Measurements from ENCODE around the gene WWP2.

WWP2 gene

DNA sequence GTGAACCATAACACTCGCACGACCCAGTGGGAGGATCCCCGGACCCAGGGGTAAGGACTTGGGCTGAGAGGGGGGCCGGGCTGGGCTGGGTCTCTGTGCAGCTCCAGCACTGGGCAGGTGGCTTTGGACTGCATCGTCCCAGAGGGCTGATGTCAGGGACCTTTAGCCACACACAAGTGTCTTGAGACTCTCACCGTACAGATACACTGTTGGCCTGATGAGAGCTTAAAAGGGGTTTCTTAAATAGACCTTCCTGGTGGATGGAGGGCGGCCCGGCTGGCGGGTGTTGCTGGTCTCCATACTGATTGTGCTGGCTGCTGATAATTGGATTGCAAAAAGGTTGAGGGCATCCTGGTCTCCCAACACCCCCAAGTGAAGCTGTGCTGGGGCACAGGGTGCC lies 167.3 kb downstream of the WWP2 start:
- no peak overlapping the region for H3K4me3 ChIP-seq (ENCODE audit: low read depth, low read length)
- no peak for TF ChIP-seq CTCF (IDR thresholded peaks at IDR 0.05; ENCODE audit: low read depth, low read length, missing control alignments)
- H3K27me3 ChIP-seq (replicated peaks), result no peaks in the 10 kb centered on the region
- no peak overlapping the region for H3K27ac ChIP-seq
- H3K36me3 ChIP-seq (replicated peaks), result peaks cover 27% of the 10 kb centered on the region
- in situ Hi-C loops (cut with HindIII; ENCODE audit: low pct_ligation_motif_present, low sequenced_read_pairs), result no loop called here
- no peak for DNase-seq

- in situ Hi-C loops (cut with HindIII; ENCODE audit: low pct_ligation_motif_present, low sequenced_read_pairs), result no loop called here
- Histone ChIP-seq H3K4me3 (ENCODE audit: low read depth, low read length) (no peak overlapping the region), H3K27ac (no peak overlapping the region), H3K27me3 (replicated peaks) (no peaks in the 10 kb centered on the region), H3K36me3 (replicated peaks) (peaks cover 32% of the 10 kb centered on the region)
- peak; percentile 50 for DNase-seq
- TF ChIP-seq CTCF (IDR thresholded peaks at IDR 0.05; ENCODE audit: low read depth, low read length, missing control alignments), result peak; percentile 74
Observed at GRCh38 chr16:69930117-69930776, 168.1 kb downstream of the WWP2 start.

DNA sequence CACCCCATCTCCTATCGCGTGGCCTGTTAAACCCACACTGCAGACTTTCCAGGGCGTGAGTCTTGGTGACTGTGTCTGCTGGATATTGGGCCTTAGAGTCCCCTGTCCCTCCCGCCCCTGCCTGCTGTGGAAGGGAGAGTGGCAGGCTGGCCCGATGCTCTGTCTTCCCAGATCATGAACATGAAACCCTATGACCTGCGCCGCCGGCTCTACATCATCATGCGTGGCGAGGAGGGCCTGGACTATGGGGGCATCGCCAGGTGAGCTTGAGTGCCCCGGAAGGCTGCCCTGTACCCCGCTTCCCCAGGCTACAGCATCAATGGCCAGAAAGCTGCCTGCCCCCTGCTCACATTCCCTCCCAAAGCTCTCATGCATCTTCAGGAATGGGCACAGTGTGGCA lies 169.5 kb downstream of the WWP2 start:
- peaks cover 43% of the 10 kb centered on the region for H3K36me3 ChIP-seq (replicated peaks)
- in situ Hi-C loops (cut with HindIII; ENCODE audit: low pct_ligation_motif_present, low sequenced_read_pairs), result no loop called here
- no peak overlapping the region for H3K27ac ChIP-seq
- no peaks in the 10 kb centered on the region for H3K27me3 ChIP-seq (replicated peaks)
- no peak for TF ChIP-seq CTCF (IDR thresholded peaks at IDR 0.05; ENCODE audit: low read depth, low read length, missing control alignments)
- no peak for DNase-seq
- no peak overlapping the region for H3K4me3 ChIP-seq (ENCODE audit: low read depth, low read length)

DNA sequence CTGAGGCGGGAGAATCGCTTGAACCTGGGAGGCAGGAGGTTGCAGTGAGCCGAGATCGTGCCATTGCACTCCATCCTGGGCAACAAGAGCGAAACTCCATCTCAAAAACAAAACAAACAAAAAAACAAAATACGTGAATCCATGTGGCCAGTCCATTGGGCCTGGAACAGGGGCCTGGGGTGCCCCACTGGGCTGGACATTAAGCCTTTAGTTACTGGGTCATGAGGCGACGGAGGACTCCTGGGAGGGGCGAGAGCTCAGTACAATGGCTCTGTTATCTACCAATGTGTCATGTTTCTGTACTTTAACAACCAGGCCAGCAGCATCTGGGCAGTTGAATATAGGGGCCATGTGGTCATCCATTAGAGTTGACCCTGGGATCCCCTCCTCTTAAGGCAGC lies 170.1 kb downstream of the WWP2 start:
- no peaks in the 10 kb centered on the region for H3K27me3 ChIP-seq (replicated peaks)
- in situ Hi-C loops (cut with HindIII; ENCODE audit: low pct_ligation_motif_present, low sequenced_read_pairs), result no loop called here
- H3K36me3 ChIP-seq (replicated peaks), result peaks cover 49% of the 10 kb centered on the region
- H3K27ac ChIP-seq, result no peak overlapping the region
- H3K4me3 ChIP-seq (ENCODE audit: low read depth, low read length), result no peak overlapping the region
- TF ChIP-seq CTCF (IDR thresholded peaks at IDR 0.05; ENCODE audit: low read depth, low read length, missing control alignments), result no peak
- DNase-seq, result no peak

DNA sequence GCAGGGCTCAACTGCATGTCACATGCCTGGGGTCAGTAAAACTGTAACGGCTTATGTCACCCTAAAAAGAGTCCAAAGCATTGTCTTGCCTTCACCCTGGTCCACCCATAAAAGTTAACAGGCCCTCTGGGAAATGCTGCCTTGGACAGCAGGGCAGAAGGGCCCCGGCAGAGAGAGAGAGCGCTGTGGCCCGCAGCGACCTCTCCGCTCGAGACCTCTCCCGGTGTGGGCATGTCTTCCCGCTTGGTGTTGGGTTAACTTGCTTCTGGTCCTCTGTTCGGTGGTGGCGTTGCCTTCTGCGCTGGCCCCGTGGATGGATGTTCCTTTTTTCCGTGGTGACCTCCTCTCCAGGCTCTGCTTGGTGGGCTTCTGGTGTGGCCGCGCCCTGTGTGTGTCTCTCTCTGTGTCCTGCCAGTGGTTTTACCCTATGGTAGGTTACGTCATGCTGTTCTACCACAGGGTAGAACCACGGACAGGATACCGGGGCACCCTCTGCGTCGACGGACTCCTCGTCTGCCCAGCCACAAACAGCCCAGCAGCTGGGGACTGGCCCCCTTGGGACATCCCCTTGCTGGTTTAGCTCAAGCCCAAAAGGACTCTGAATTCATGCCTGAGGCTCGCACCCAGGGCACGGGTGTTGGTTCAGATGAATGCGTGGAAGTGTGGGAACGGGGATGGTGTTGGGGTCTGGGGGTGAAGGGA lies 170.7 kb downstream of the WWP2 start:
- no peak for DNase-seq
- Histone ChIP-seq H3K27me3 (replicated peaks) (no peaks in the 10 kb centered on the region), H3K36me3 (replicated peaks) (peaks cover 55% of the 10 kb centered on the region), H3K4me3 (ENCODE audit: low read depth, low read length) (no peak overlapping the region), H3K27ac (no peak overlapping the region)
- TF ChIP-seq CTCF (IDR thresholded peaks at IDR 0.05; ENCODE audit: low read depth, low read length, missing control alignments), result no peak
- in situ Hi-C loops (cut with HindIII; ENCODE audit: low pct_ligation_motif_present, low sequenced_read_pairs), result no loop called here
